ENCODE results near the gene CDK15.

- no peak for TF ChIP-seq CTCF (IDR thresholded peaks at IDR 0.05 in 8 of 11, conservative IDR thresholded peaks at IDR 0.05 in 3 of 11)
- no peak for TF ChIP-seq POLR2A (IDR thresholded peaks at IDR 0.05)
Observed at GRCh38 chr2:201942531-201942930, 136.2 kb downstream of the CDK15 start.
